HFFc6 (cell line): ENCODE results near the gene ELMO1. TPM values are rescaled to one million over a fixed set of nuclear protein-coding genes. Genes with fewer than 3 reads are reported as not detected.

Experiments used
- DNase-seq: peaks from one replicate; pipeline ENCODE4 v3.0.0-alpha.2; 2018
- H3K27ac Mint-ChIP-seq: 2 replicates; pipeline ENCODE4 v1.8.0; 2020; ENCODE audit warnings: mild to moderate bottlenecking, mixed read lengths
- H3K27me3 Mint-ChIP-seq: 2 replicates; pipeline ENCODE4 v1.8.0; 2021; ENCODE audit warnings: mild to moderate bottlenecking, moderate library complexity, mixed read lengths; ENCODE audit not compliant: insufficient read depth
- H3K36me3 Mint-ChIP-seq: 2 replicates; pipeline ENCODE4 v1.8.0; 2021; ENCODE audit warnings: low read depth, mixed read lengths
- H3K4me1 Mint-ChIP-seq: 2 replicates; pipeline ENCODE4 v1.8.0; 2020; ENCODE audit warnings: low read depth, mixed read lengths
- H3K4me3 Mint-ChIP-seq: 2 replicates; pipeline ENCODE4 v1.8.0; 2020; ENCODE audit warnings: mild to moderate bottlenecking, moderate library complexity, mixed read lengths
- H3K9me3 Mint-ChIP-seq: 2 replicates; pipeline ENCODE4 v1.8.0; 2020; ENCODE audit warnings: mild to moderate bottlenecking, mixed read lengths
- CTCF ChIP-seq: fragments of 200-600 bp; sonication (generic); IDR thresholded peaks from 2 replicates; pipeline ENCODE4 v1.5.0; 2021; ENCODE audit warnings: antibody characterized with exemption, mild to moderate bottlenecking
- total RNA-seq, 6 experiments: library from RNA; stranded (reverse); fragmentation: NEBNext Ultra II Directional; extraction: Animal tissue kit (Norgen Biotek cat#: 25700); gene quantifications; 2 replicates in 1 of 6; 3 replicates in 5 of 6; pipeline ENCODE4 v1.2.3, GENCODE V29; 2021

ELMO1 gene
- total RNA-seq, 6 experiments from 2014 or later: not detected

GRCh38 chr7:36985866-36986400 lies 462.7 kb downstream of the ELMO1 start:
- H3K4me1 Mint-ChIP-seq: no peaks in the 10 kb centered on the region; the same call in 1 of the 2 replicates
- no peaks in the 10 kb centered on the region for H3K36me3 Mint-ChIP-seq
- H3K4me3 Mint-ChIP-seq: no peak overlapping the region
- H3K27me3 Mint-ChIP-seq: peaks cover 9% of the 10 kb centered on the region
- no peak for DNase-seq
- TF ChIP-seq CTCF: no peak
- H3K27ac Mint-ChIP-seq: no peak overlapping the region
- no peaks in the 10 kb centered on the region for H3K9me3 Mint-ChIP-seq

GRCh38 chr7:36985316-36985715 lies 463.3 kb downstream of the ELMO1 start:
- Mint-ChIP-seq H3K4me1 (no peaks in the 10 kb centered on the region; the same call in 1 of the 2 replicates), H3K9me3 (no peaks in the 10 kb centered on the region), H3K4me3 (no peak overlapping the region), H3K27ac (no peak overlapping the region), H3K27me3 (peaks cover 9% of the 10 kb centered on the region), H3K36me3 (no peaks in the 10 kb centered on the region)
- TF ChIP-seq CTCF: no peak
- no peak for DNase-seq

DNA sequence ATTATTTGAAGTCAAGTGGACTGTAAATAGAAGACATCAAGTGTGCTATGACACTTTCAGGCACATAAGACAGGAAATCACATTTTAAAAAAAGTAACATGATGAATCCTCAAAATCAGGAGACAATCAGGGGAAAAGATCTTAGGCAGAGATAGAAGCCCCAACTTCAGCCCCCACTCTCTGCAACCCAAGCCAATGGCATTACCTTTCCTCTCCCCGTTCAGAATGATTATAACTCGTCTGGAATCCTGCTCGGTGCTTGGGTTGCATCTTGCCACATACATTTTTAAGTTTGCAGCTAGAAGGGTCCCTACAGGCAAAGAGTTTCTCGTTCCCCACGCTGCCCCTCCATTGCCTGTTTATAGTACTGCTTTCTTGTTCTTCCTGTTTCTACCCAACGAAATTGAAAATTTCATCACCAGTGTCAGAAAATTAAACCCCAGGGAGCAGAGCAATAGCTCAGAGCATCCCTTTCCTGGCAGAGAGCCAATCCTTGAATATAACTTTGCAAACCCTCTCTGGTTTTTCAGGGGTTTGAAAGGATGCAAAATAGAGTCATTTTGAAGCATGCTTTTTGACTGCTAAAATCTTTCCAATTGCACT lies 463.9 kb downstream of the ELMO1 start:
- Mint-ChIP-seq H3K36me3 (no peaks in the 10 kb centered on the region), H3K4me3 (no peak overlapping the region), H3K27ac (no peak overlapping the region)

DNA sequence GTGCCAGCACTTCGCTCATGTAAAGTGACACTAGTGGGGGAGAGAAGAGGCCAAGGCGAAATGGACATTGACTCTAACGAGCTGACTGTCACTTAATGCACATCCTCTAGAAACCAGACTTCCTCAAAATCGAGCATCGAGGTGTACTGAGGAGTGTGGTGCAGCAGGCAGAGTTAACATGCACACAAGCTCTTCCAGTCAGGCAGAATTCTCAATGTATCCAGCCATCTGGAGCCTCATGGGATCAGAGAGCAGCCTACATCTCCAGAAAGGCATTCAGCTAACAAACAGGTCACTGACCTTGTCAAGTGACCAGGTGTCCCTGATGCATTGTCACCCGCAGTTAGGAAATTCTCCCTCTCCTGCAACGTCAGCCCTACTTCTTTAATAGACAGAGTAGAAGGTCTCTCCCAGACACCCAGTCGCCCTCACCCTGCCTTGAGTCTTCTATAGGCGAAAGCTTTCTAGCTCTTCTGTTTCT lies 464.6 kb downstream of the ELMO1 start:
- H3K9me3 Mint-ChIP-seq: no peaks in the 10 kb centered on the region
- peaks cover 9% of the 10 kb centered on the region for H3K27me3 Mint-ChIP-seq
- H3K36me3 Mint-ChIP-seq: no peaks in the 10 kb centered on the region
- no peak overlapping the region for H3K27ac Mint-ChIP-seq
- no peak for DNase-seq
- H3K4me1 Mint-ChIP-seq: no peaks in the 10 kb centered on the region; the same call in 1 of the 2 replicates
- no peak overlapping the region for H3K4me3 Mint-ChIP-seq
- no peak for TF ChIP-seq CTCF

More for the DNA sequence above, 463.9 kb downstream of the ELMO1 start:
- no peaks in the 10 kb centered on the region for H3K9me3 Mint-ChIP-seq
- H3K27me3 Mint-ChIP-seq: peaks cover 9% of the 10 kb centered on the region
- DNase-seq: no peak
- no peak for TF ChIP-seq CTCF
- no peaks in the 10 kb centered on the region; the same call in 1 of the 2 replicates for H3K4me1 Mint-ChIP-seq

GRCh38 chr7:36982766-36983165 lies 465.9 kb downstream of the ELMO1 start:
- TF ChIP-seq CTCF: no peak
- H3K4me1 Mint-ChIP-seq: no peaks in the 10 kb centered on the region; the same call in 1 of the 2 replicates
- H3K4me3 Mint-ChIP-seq: no peak overlapping the region
- no peak for DNase-seq
- H3K27me3 Mint-ChIP-seq: peaks cover 9% of the 10 kb centered on the region; the same call in 1 of the 2 replicates
- no peaks in the 10 kb centered on the region for H3K9me3 Mint-ChIP-seq
- no peaks in the 10 kb centered on the region for H3K36me3 Mint-ChIP-seq
- no peak overlapping the region for H3K27ac Mint-ChIP-seq
